ENCODE data around the gene C1orf35.
"Not testable (repeated sequence)": the region's sequence is repeated elsewhere in the genome, so short reads cannot be mapped to it uniquely, and the experiment has no call there.

C1orf35 gene

GRCh38 chr1:228142155-228142691 lies 39.1 kb upstream of the C1orf35 start:
- no peak for DNase-seq

- no peak for DNase-seq
These were observed 38.3 kb upstream of the C1orf35 start for GRCh38 chr1:228141226-228142044.

- DNase-seq = no peak
These were observed 37.6 kb upstream of the C1orf35 start for GRCh38 chr1:228140724-228141225.

- DNase-seq = peak; percentile 93
These were observed 37.0 kb upstream of the C1orf35 start, which contains the start of gene GUK1 for GRCh38 chr1:228139931-228140723. GUK1 (plus strand) TSS chr1:228140279; CDS start chr1:228140303, 24 bp downstream.

GRCh38 chr1:228139406-228139930 lies 36.3 kb upstream of the C1orf35 start:
- no peak for DNase-seq

GRCh38 chr1:228136901-228137300 lies 33.8 kb upstream of the C1orf35 start:
- no peak for DNase-seq

- no peak for DNase-seq
These were observed 31.5 kb upstream of the C1orf35 start for GRCh38 chr1:228134591-228134990.

GRCh38 chr1:228131766-228132165 lies 28.6 kb upstream of the C1orf35 start:
- DNase-seq = no peak

- DNase-seq = no peak
These were observed 22.1 kb upstream of the C1orf35 start for GRCh38 chr1:228125185-228125584.

GRCh38 chr1:228123505-228123904 lies 20.4 kb upstream of the C1orf35 start:
- DNase-seq = no peak

- DNase-seq = no peak
These were observed 19.9 kb upstream of the C1orf35 start for GRCh38 chr1:228122921-228123441.

- no peak for DNase-seq
These were observed 17.8 kb upstream of the C1orf35 start for GRCh38 chr1:228120857-228121489.

- DNase-seq = no peak
These were observed 17.2 kb upstream of the C1orf35 start for GRCh38 chr1:228120351-228120750.

GRCh38 chr1:228118040-228118439 lies 14.9 kb upstream of the C1orf35 start:
- DNase-seq = no peak

GRCh38 chr1:228117335-228117734 lies 14.2 kb upstream of the C1orf35 start:
- no peak for DNase-seq

- DNase-seq = no peak
These were observed 11.7 kb upstream of the C1orf35 start for GRCh38 chr1:228114827-228115226.

- no peak for DNase-seq
These were observed 9.5 kb upstream of the C1orf35 start for GRCh38 chr1:228112617-228113016.

GRCh38 chr1:228112167-228112566 lies 9.0 kb upstream of the C1orf35 start:
- DNase-seq = no peak

GRCh38 chr1:228111315-228111714 lies 8.2 kb upstream of the C1orf35 start:
- not testable (repeated sequence) for DNase-seq

GRCh38 chr1:228110556-228110955 lies 7.4 kb upstream of the C1orf35 start:
- no peak for DNase-seq

- DNase-seq = no peak
These were observed 6.9 kb upstream of the C1orf35 start for GRCh38 chr1:228109962-228110488.
